GM18505 (cell line): Measurements from ENCODE around the gene EMCN.

Source experiments
- ATAC-seq: cut with Tn5 transposase; IDR thresholded peaks from one replicate; pipeline ENCODE4 v1.9.1; 2021; ENCODE audit not compliant: unreplicated experiment
- POLR2A ChIP-seq: IDR thresholded peaks from 4 replicates; pipeline ENCODE4 v1.6.1; 2011; ENCODE audit warnings: borderline replicate concordance; ENCODE audit not compliant: insufficient read depth, insufficient read length; ENCODE audit errors: extremely low read depth

Gene EMCN

DNA sequence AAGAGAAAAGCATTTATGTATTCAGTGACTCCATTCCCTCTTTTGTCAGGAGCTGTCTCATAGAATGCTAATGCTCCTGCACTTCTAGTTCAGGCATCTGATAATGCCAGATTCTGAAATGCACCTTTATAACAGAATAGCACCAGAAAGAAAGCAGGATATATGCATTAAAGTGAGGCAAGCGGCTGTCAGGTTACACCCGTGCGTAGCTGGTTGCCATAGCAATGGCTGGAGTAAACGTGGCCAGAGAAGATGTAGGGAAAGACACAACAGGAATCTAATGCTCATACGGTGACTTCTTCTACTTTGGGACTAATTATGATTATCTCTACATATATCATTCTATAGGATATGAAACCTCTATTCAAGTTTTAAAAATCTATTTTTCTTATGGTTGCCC lies 5.9 kb downstream of the EMCN start:
- no peak for TF ChIP-seq POLR2A
- no peak for ATAC-seq

DNA sequence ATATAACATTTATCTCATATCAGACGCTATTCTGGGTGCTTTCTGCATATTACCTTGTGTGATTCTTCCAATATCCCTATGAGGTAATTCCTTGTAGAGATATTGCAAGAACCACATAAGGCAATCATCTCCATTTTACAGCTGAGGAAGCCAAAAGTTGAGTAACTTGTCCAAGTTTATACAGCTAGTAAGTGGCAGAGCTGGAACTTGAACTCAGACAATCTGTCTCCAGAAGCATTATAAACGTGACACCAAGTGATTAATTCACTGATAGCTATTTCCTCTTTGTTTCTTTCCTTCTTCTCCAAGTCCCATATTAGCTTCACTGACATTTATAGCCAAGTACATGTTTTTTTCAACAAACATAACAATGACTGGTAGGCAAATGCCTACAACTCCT lies 7.3 kb downstream of the EMCN start:
- TF ChIP-seq POLR2A: no peak
- no peak for ATAC-seq

DNA sequence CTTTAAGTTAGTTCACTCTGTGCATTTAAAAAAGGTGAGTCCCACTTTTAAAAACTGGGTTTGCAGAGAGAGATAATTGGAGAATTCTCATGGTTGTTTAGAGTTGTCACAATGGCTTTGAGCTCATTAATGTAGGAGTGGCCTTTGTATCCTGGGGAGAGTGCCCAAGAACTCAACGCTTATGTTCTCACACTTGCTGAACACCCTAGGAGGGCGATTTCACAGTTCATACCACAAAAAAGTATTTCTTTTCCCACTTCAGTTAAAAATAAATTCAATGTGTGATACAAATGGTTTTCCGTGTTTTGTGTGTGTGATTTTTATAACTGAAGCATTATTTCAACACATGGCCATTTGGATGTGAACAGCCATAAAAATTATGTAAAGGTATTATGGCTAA lies 8.4 kb downstream of the EMCN start:
- ATAC-seq: no peak

DNA sequence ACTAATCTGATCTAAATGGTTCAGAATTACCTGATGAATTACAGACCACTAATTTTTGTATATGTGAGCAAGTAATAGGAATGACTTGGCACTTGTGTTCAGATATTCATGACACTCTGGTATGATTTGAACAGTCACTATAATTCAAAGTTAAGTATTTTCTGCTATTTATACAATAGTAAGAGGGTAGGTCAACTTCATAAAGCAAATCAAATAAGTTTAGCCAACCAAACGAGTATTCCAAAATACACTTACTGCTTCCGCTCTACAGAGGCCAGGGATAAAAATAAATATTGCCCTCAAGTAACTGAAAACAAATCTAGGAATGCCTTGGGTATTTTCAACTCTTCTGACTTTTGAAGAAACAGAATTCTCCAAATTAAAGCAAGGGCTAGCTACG lies 9.1 kb downstream of the EMCN start:
- ATAC-seq: no peak
- no peak for TF ChIP-seq POLR2A

More for the DNA sequence above, 8.4 kb downstream of the EMCN start:
- TF ChIP-seq POLR2A: no peak

DNA sequence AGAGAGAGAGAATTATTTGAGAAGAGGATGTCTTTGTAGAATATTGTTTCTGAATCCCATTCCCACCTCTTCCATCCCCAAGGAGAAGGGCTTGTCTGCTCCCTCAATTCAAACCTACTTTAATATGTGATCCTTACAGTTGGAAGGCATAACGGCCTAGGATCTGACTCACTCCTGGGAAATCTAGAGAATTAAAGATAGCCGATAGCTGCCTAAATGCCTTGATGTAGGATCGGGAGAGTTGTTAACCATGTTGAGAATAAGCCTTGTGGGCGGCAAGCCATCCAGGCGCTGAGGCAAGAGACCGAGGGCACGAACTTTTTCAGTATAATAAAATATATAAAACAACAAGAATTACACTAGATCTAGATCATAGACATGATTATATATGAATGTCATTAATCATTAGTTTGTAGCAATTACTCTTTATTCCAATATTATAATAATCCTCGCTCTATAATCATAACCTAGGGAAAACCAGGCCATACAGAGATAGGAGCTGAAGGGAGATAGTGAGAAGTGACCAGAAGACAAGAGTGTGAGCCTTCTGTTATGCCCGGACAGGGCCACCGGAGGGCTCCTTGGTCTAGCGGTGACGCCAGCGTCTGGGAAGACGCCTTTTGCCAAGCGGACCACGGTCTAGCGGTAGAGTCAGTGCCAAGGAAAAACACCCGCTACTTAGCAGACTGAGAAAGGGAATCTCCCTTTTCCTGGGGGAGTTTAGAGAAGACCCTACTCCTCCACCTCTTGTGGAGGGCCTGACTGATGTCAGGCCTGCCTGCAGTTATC lies 13.5 kb downstream of the EMCN start:
- ATAC-seq: no peak
- no peak for TF ChIP-seq POLR2A

DNA sequence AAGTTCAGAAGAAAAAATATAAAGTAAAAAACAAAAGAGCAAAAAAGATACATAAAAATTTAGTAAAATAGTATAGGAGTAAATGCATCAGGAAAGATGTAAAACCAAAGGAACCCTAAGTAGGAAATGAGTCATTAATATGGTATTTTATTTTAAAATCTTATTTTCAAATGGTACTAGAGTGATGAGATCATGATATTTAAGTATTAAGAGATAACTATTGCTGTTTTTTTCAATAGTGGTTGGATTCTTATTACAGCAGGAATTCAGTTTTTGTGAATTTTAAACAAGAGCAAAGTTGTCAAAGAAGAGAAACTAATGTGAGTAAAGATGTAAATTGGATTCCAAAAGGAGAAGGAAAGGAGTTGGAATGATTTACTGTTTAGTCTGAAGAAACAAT lies 20.0 kb downstream of the EMCN start:
- TF ChIP-seq POLR2A: no peak
- no peak for ATAC-seq

DNA sequence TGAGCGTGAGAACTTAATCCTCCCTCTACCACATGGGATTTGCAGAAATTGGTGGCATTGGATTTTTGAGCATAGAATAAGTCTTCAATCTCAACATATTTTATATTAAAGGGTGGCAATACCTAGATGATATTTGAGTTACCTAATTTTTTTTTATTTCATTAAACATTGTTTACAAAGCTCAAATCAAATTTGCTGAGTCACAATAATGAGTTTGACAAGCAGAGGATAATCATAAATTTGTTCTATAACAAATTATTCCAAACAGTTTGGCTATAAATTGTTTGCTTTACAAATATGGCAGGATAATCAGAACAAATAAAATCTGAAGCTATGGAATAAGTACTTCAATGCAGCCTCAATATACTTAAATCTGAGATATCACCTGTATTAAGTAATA lies 22.7 kb downstream of the EMCN start:
- no peak for ATAC-seq
- TF ChIP-seq POLR2A: no peak

DNA sequence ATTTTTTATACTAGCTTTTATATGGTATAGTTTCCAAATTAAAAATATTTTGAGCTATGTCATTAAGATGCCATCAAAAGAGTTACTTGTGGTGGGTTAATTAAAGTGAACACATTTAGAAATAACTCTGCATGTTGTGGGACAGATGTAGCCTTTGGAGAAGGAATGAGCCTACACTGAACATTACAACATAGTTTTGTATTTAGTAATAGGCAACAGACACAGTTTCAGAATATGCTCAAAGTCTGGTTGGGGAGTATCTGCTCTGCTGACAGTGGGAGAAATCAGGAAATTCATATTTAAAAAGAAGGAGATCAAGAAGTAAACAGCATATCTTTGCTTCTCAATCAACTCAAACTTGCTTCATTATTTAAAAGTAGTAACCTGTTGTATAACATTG lies 23.7 kb downstream of the EMCN start:
- TF ChIP-seq POLR2A: no peak

DNA sequence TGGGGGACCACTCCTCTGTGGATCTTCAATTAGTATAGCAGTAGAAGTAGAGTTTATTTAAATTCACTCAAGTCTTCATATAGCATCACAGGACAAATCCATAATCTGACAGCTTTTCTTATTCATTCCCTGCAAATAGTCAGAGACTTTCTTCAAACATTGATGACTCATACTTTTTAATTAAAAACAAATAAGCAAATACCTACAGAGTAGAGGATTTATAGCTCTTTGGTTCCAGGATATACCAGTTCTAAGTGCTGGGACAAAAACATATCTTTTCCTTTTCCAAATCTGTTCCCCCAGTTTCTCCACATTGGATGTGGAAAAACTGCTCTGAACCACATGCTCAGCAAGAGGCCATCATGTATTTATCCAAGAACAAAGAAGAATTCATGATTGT lies 24.1 kb downstream of the EMCN start:
- TF ChIP-seq POLR2A: no peak

More for the DNA sequence above, 23.7 kb downstream of the EMCN start:
- no peak for ATAC-seq

DNA sequence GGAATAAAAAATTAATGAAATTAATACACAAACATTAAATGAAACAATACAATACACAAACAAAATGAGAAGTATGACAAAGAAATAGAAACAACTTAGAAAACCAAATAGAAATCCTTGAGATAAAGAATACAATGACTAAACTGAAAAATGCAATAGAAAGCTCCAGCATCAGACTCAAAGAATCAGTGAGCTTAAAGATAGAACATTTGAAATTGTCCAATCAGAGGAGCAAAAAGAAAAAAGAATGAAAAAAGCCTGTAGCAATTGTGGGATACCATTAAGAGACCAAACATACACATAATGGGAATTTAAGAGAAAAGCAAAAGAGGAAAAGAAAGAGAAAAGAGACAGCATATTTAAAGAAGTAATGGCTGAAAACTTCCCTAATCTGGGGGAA lies 25.7 kb downstream of the EMCN start:
- no peak for TF ChIP-seq POLR2A
- no peak for ATAC-seq

More for the DNA sequence above, 24.1 kb downstream of the EMCN start:
- ATAC-seq: no peak

DNA sequence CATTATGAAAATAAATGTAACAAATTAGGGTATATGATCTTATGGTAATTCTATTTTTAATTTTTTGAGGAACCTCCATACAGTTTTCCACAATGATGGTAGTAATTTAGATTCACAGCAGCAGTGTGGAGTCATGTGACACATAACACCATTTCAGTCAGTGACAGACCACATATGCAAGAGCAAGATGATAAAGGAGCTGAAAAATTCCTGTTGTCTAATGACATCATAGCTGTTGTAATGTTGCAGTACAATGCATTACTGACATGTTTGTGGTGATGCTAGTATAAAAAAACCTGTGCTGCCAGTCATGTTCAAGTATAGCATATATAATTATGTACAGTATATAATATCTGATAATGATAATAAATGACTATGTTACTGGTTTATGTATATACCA lies 28.5 kb downstream of the EMCN start:
- TF ChIP-seq POLR2A: no peak
- no peak for ATAC-seq

DNA sequence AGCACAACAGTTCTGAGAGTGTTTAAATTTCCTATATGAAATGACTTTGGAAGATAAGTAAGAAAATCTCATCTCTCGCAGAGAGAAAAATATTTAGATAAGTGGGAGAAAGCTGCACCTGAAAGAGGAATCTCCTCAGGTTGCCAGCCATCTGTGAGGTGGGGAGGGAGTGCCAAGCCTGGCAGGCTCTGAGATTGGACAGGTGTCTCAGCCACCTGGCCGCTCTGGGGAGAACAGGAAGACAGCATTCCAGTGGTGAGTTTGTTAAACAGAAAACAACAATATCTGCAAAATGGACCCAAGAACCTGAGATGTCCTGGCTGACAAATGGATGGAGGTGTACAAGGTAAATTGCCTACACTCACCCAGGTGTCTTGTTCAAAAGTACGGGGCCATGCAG lies 31.3 kb downstream of the EMCN start:
- no peak for ATAC-seq
- TF ChIP-seq POLR2A: no peak

DNA sequence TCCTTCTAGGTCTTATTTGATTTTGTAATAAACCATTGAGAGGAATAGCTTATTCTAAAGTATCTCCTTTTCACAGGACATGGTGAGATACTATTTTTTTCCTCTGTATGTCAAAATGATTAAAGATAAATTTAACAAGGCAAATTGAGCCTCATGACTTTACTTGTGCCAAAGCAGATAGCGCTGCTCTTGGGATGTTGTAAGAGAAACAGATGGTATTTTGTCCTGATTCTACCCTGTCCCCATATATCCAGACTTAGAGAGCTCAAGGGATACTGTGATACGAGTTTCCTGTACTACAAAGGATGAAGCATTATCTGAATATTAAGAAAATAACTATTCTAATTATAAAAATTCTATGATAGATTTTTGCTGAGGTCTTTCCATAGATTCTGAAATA lies 34.0 kb downstream of the EMCN start:
- no peak for TF ChIP-seq POLR2A
- no peak for ATAC-seq

DNA sequence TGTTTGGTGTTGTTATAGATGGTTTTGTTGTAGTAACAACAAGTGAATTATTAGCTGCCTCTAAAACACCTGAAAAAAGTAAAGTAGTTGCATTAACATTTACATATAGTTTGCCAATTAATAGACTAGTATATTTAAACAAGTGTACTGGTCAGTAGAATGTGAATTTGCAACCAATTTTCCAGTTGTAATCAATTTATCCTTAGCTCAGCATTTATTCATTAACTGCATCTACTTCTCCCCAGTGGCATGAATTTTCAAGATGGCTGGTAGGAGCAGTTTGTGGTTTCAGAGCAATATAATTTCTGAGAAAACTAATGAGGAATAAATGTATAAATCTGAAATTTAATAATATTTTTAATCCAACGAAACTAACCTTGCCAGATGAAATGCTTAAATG lies 37.9 kb downstream of the EMCN start:
- no peak for ATAC-seq
- no peak for TF ChIP-seq POLR2A

DNA sequence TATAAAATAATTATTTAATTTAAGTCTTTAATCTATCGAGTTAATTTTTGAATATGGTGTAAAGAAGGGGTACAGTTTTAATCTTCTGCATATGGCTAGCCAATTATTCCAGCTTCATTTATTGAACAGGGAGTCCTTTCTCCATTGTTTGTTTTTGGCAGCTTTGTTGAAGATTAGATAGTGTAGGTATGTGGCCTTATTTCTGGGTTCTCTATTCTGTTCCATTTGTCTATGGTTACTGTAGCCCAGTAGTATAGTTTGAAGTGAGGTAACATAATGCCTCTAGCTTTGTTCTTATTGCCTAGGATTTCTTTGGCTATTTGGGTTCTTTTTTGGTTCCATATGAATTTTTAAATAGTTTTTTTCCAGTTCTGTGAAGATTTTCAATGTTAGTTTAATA lies 48.3 kb downstream of the EMCN start:
- TF ChIP-seq POLR2A: no peak
- no peak for ATAC-seq
